HK-2 (cell line): ENCODE results near the gene IKZF1.

ENCODE experiments used
- DNase-seq: peaks from one replicate; pipeline ENCODE4 v3.0.0-alpha.2; 2018; ENCODE audit not compliant: unreplicated experiment

IKZF1 gene

GRCh38 chr7:50308532-50309385 is 4.2 kb downstream of the IKZF1 start:
- DNase-seq: no peak

- DNase-seq: no peak
Measured at GRCh38 chr7:50309721-50310120, 5.2 kb downstream of the IKZF1 start.

- DNase-seq: no peak
Measured at GRCh38 chr7:50310361-50310760, 5.8 kb downstream of the IKZF1 start.

- no peak for DNase-seq
Measured at GRCh38 chr7:50310956-50311355, 6.4 kb downstream of the IKZF1 start.

- no peak for DNase-seq
Measured at GRCh38 chr7:50312250-50313162, 8.0 kb downstream of the IKZF1 start.

DNA sequence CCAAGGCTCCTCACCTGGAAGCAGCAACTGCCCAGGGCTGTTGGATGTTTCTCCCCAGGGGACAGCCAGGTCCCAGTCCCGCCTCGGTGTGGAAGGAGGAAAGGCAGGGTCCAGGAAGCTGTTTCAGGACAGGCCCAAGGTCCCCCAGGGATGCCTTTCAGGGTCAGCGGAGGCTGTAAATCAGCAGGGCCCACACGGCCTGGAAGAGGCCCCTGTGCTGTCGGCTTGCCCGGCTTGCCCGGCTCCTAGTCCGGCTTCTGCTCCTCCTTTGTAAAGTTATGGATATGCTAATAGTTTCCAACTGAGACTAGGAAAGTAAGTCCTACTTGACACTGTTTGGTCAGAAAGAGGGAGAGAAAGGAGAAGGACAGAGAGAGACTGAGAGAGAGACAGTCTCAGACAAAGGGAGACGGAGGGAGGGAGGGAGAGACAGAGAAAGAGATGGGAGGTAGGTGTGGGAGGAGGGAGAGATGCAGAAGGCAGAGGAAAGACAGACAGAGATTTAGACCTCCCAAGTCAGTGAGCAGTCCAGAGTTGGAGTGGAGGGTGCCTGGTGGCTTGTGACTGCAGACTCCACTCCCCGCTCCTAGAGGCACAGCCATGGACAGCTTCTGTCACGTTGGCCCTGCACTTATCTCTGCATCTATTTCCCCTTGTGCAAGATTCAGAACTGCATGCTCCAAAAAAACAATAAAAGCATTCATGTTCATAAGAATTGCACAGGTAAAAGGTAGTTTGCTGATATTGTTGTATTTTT is 10.5 kb downstream of the IKZF1 start:
- DNase-seq: no peak

DNA sequence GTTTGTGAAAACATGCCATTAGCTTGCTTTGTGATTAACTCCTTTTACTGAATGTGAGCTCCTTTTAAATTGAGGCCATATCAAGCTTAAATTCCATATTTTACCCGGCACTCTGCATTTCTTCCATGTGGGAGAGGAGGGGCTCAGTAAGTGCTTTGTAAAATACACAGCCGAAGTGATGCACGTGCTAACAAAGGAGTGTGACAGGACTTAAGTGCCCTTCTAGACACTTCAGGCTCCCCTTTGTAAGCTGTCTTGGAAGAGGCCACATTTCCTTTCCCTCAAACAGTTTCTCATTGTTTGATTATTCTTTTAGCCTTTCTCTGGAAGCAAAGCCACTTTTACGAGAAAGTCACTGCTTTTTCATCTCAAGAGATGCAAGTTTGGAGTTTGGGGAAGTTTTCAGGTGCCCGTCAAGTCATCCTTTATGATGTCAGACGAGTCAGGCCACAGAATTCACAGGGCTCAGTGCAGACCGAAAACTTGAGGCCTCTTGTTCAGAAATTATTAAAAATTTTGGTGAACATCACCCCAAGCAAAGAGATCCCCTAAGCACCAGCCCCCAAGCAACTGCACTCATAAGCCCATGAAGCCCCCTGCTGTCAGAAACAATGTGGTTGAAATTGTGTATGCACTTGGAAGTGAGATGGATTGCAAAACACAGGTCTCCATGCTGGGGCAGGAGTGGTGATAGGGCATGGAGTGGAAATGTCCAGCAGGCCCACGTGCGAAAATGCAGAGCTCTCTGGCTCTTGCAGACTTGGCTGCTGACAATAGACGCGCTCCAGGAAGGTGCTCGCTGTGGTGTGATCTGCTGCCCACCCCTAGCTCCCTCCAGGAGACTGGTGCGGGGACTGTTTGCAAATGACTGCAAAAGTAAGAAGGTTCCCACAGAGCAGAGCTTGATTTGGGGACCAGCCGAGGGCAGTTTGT is 11.5 kb downstream of the IKZF1 start:
- DNase-seq: no peak

GRCh38 chr7:50317221-50317678 is 12.7 kb downstream of the IKZF1 start:
- DNase-seq: no peak

- DNase-seq: no peak
Measured at GRCh38 chr7:50317697-50318669, 13.5 kb downstream of the IKZF1 start.

- DNase-seq: no peak
Measured at GRCh38 chr7:50321487-50322067, 17.1 kb downstream of the IKZF1 start.

DNA sequence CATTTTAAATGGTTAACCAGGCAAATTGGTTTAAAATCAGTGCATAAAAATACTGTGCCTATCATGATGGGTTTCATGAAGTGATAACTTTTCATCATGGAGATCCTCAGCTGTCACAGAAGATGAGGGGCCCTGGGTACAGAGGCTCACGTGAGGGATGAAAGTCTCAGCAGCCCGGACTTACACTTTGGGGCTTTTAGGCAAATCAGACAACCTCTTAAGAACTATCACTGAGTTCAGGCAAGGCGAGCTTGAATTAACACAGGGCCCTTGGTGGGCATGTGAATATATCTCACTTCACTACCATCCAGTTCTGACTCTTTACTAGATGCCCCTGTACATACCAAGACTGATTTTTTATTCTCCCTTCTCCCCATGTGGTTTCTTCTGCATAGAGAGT is 19.6 kb downstream of the IKZF1 start:
- no peak for DNase-seq

- DNase-seq: no peak
Measured at GRCh38 chr7:50327443-50327842, 22.9 kb downstream of the IKZF1 start.

GRCh38 chr7:50329775-50330174 is 25.3 kb downstream of the IKZF1 start:
- DNase-seq: no peak

DNA sequence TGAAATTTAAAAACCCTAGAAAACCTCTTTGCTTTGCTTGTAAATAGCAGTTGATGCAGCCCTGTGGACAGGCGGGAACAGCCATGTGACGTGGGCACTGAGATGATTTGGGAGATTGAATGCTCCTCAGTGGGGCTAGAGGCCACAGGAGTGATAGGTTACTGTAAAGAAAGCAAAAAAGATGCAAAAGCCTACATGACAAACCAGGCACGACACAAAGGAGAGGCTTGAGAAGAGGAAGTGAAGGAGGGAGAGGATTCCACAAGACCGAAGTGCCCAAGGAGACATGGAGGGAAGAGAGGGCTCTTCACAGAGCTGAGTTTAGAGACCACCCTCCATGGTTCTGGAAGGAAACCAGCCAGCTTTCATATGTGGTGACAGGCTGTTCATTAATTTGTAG is 25.7 kb downstream of the IKZF1 start:
- DNase-seq: no peak

- no peak for DNase-seq
Measured at GRCh38 chr7:50330696-50331095, 26.2 kb downstream of the IKZF1 start.

- no peak for DNase-seq
Measured at GRCh38 chr7:50331564-50332208, 27.2 kb downstream of the IKZF1 start.

GRCh38 chr7:50332241-50333165 is 28.0 kb downstream of the IKZF1 start:
- no peak for DNase-seq

DNA sequence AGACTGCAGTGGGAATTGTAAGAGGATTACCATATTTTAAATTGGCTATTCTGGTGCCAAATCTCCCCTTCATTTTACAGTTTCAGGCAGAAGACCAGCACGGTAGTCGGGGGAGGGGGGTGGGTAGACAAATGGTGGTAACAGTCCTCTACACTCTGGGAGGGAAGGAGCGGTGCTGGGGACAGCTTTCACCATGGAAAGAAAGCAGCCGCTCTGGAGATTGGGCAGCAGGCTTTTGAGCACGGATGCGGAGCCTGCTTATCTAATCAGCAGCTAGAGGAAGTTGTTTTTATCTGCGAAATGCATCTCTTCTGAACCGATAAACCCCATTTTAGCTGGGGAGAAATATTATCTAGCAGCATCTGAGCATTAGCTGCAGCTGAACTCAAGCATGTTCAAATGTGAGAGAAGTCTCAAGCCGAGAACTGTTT is 28.7 kb downstream of the IKZF1 start:
- no peak for DNase-seq
